GM18499 (cell line): ENCODE results near the gene MACROH2A1.
A peak's percentile ranks its signal among the peaks of the same experiment; 100 is the strongest.

Experiments
- ATAC-seq: cut with Tn5 transposase; IDR thresholded peaks from one replicate; pipeline ENCODE4 v1.9.1; 2021; ENCODE audit warnings: moderate number of reproducible peaks; ENCODE audit not compliant: insufficient read depth, unreplicated experiment

The MACROH2A1 gene

GRCh38 chr5:135320718-135321484 is 78.1 kb downstream of the MACROH2A1 start:
- no peak for ATAC-seq

- ATAC-seq: no peak
Measured at GRCh38 chr5:135319928-135320606, 79.0 kb downstream of the MACROH2A1 start.

GRCh38 chr5:135319458-135319857 is 79.6 kb downstream of the MACROH2A1 start:
- no peak for ATAC-seq

- no peak for ATAC-seq
Measured at GRCh38 chr5:135318924-135319323, 80.1 kb downstream of the MACROH2A1 start.

GRCh38 chr5:135318037-135318436 is 81.0 kb downstream of the MACROH2A1 start:
- ATAC-seq: no peak

GRCh38 chr5:135317286-135317685 is 81.7 kb downstream of the MACROH2A1 start:
- ATAC-seq: no peak

- no peak for ATAC-seq
Measured at GRCh38 chr5:135315386-135315785, 83.6 kb downstream of the MACROH2A1 start.

GRCh38 chr5:135313946-135314345 is 85.1 kb downstream of the MACROH2A1 start:
- ATAC-seq: peak; percentile 29

- peak; percentile 42 for ATAC-seq
Measured at GRCh38 chr5:135313405-135313804, 85.6 kb downstream of the MACROH2A1 start.

GRCh38 chr5:135312255-135312935 is 86.6 kb downstream of the MACROH2A1 start:
- ATAC-seq: no peak

- ATAC-seq: no peak
Measured at GRCh38 chr5:135310328-135310989, 88.6 kb downstream of the MACROH2A1 start.

GRCh38 chr5:135309391-135310327 is 89.4 kb downstream of the MACROH2A1 start:
- ATAC-seq: no peak

- no peak for ATAC-seq
Measured at GRCh38 chr5:135308752-135309151, 90.3 kb downstream of the MACROH2A1 start.

GRCh38 chr5:135308245-135308644 is 90.8 kb downstream of the MACROH2A1 start:
- no peak for ATAC-seq

- no peak for ATAC-seq
Measured at GRCh38 chr5:135307143-135307903, 91.7 kb downstream of the MACROH2A1 start.

- ATAC-seq: no peak
Measured at GRCh38 chr5:135306557-135306956, 92.5 kb downstream of the MACROH2A1 start.

- no peak for ATAC-seq
Measured at GRCh38 chr5:135304352-135305221, 94.4 kb downstream of the MACROH2A1 start.

- no peak for ATAC-seq
Measured at GRCh38 chr5:135303582-135304173, 95.4 kb downstream of the MACROH2A1 start.
